ENCODE measurements around the gene APC2. TPM values are rescaled to one million over a fixed set of nuclear protein-coding genes. Genes with fewer than 3 reads are reported as not detected.

Gene APC2
- total RNA-seq, 2 experiments from 2014 or later: 0.57 to 5.5 TPM

GRCh38 chr19:1421218-1421957 lies 28.5 kb upstream of the APC2 start:
- Histone ChIP-seq H3K9me3 (ENCODE audit: low read length) (no peaks in the 10 kb centered on the region), H4K20me1 (ENCODE audit: insufficient read depth, low read length) (peaks cover 9% of the 10 kb centered on the region; the same call in 1 of the 2 replicates), H3K9me2 (ENCODE audit: insufficient read depth, low read length) (no peaks in the 10 kb centered on the region), H3K4me3 (ENCODE audit: low read depth, low read length, poor library complexity, severe bottlenecking) (no peak overlapping the region), H3K4me1 (ENCODE audit: insufficient read depth, low read length, poor library complexity, severe bottlenecking) (no peaks in the 10 kb centered on the region), H3K27ac (ENCODE audit: low read depth, low read length, poor library complexity, severe bottlenecking) (no peak overlapping the region), H3K4me2 (ENCODE audit: low read length) (no peak overlapping the region), H2AFZ (ENCODE audit: low read length) (no peak overlapping the region), H3K79me2 (ENCODE audit: insufficient read depth, low read depth, low read length) (peaks cover 20% of the 10 kb centered on the region), H3K36me3 (ENCODE audit: insufficient read depth, low read length) (peaks cover 94% of the 10 kb centered on the region)
- no TSS peak for BruUV-seq (replicated peaks)
- TF ChIP-seq CTCF (conservative IDR thresholded peaks at IDR 0.05; ENCODE audit: low read length) (no peak), EZH2phosphoT487 (IDR thresholded peaks at IDR 0.05; ENCODE audit: borderline replicate concordance, low read depth, low read length) (no peak)
- ChIA-PET POLR2A (no interaction called here), CTCF (ENCODE audit: unreplicated experiment) (no interaction called here)
- DNase-seq (ENCODE audit: low spot score): no peak
- intact Hi-C loops (cut with micrococcal nuclease; ENCODE audit: unreplicated experiment): no loop called here

GRCh38 chr19:1421958-1422305 lies 28.0 kb upstream of the APC2 start:
- H3K27ac ChIP-seq (ENCODE audit: low read depth, low read length, poor library complexity, severe bottlenecking): no peak overlapping the region
- no TSS peak for BruUV-seq (replicated peaks)
- no peak overlapping the region for H2AFZ ChIP-seq (ENCODE audit: low read length)
- ChIA-PET POLR2A (no interaction called here), CTCF (ENCODE audit: unreplicated experiment) (no interaction called here)
- no peaks in the 10 kb centered on the region for H3K9me3 ChIP-seq (ENCODE audit: low read length)
- H3K79me2 ChIP-seq (ENCODE audit: insufficient read depth, low read depth, low read length): peaks cover 14% of the 10 kb centered on the region
- peaks cover 9% of the 10 kb centered on the region; the same call in 1 of the 2 replicates for H4K20me1 ChIP-seq (ENCODE audit: insufficient read depth, low read length)
- no peak overlapping the region for H3K4me2 ChIP-seq (ENCODE audit: low read length)
- H3K36me3 ChIP-seq (ENCODE audit: insufficient read depth, low read length): peaks cover 94% of the 10 kb centered on the region
- H3K4me1 ChIP-seq (ENCODE audit: insufficient read depth, low read length, poor library complexity, severe bottlenecking): no peaks in the 10 kb centered on the region
- no peak overlapping the region for H3K4me3 ChIP-seq (ENCODE audit: low read depth, low read length, poor library complexity, severe bottlenecking)
- intact Hi-C loops (cut with micrococcal nuclease; ENCODE audit: unreplicated experiment): no loop called here
- TF ChIP-seq CTCF (conservative IDR thresholded peaks at IDR 0.05; ENCODE audit: low read length) (no peak), EZH2phosphoT487 (IDR thresholded peaks at IDR 0.05; ENCODE audit: borderline replicate concordance, low read depth, low read length) (no peak)
- DNase-seq (ENCODE audit: low spot score): no peak
- H3K9me2 ChIP-seq (ENCODE audit: insufficient read depth, low read length): no peaks in the 10 kb centered on the region

DNA sequence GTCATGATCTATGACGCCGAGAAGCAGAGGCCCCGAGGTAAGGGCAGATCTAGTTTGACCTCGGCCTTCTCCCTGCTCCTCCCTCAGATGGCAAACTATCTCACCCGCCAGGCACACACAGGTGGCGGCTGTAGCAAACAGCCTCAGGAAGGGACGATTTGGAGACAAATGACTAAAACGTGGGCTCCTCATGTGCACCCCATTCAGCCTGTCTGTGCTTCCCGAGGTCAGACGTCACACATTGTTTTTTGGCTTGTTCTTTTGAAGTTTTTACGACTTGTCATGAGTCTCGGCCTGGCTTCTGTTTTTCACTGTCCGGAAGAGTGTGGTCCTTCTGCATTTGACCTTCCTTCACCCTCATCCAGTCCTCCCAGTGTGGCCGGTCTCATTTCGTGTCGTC lies 27.6 kb upstream of the APC2 start:
- CTCF ChIA-PET (ENCODE audit: unreplicated experiment): no interaction called here
- no TSS peak for BruUV-seq (replicated peaks)
- peaks cover 10% of the 10 kb centered on the region; the same call in 1 of the 2 replicates for H3K79me2 ChIP-seq (ENCODE audit: insufficient read depth, low read depth, low read length)

More for the DNA sequence above, 27.6 kb upstream of the APC2 start:
- TF ChIP-seq EZH2phosphoT487 (IDR thresholded peaks at IDR 0.05; ENCODE audit: borderline replicate concordance, low read depth, low read length): no peak
- H3K4me3 ChIP-seq (ENCODE audit: low read depth, low read length, poor library complexity, severe bottlenecking): no peak overlapping the region
- peaks cover 9% of the 10 kb centered on the region; the same call in 1 of the 2 replicates for H4K20me1 ChIP-seq (ENCODE audit: insufficient read depth, low read length)
- no peaks in the 10 kb centered on the region for H3K9me3 ChIP-seq (ENCODE audit: low read length)
- peaks cover 94% of the 10 kb centered on the region for H3K36me3 ChIP-seq (ENCODE audit: insufficient read depth, low read length)
- DNase-seq (ENCODE audit: low spot score): no peak
- no peak overlapping the region for H2AFZ ChIP-seq (ENCODE audit: low read length)
- intact Hi-C loops (cut with micrococcal nuclease; ENCODE audit: unreplicated experiment): no loop called here
- H3K4me2 ChIP-seq (ENCODE audit: low read length): no peak overlapping the region
- H3K27ac ChIP-seq (ENCODE audit: low read depth, low read length, poor library complexity, severe bottlenecking): no peak overlapping the region
- no peaks in the 10 kb centered on the region for H3K9me2 ChIP-seq (ENCODE audit: insufficient read depth, low read length)
- no peaks in the 10 kb centered on the region for H3K4me1 ChIP-seq (ENCODE audit: insufficient read depth, low read length, poor library complexity, severe bottlenecking)
- POLR2A ChIA-PET: no interaction called here
